GM12874 (cell line): ENCODE results near the gene CDC42BPA.

Experiments
- CTCF ChIP-seq: IDR thresholded peaks from 2 replicates; pipeline ENCODE4 v1.5.1; 2011; ENCODE audit warnings: low read depth, mild to moderate bottlenecking, control low read depth, low read length, moderate library complexity; ENCODE audit not compliant: insufficient read depth

CDC42BPA gene

GRCh38 chr1:226956942-226957713 lies 361.2 kb downstream of the CDC42BPA start:
- TF ChIP-seq CTCF, result no peak

GRCh38 chr1:226954777-226955176 lies 363.5 kb downstream of the CDC42BPA start:
- TF ChIP-seq CTCF, result no peak

GRCh38 chr1:226954337-226954736 lies 364.0 kb downstream of the CDC42BPA start:
- no peak for TF ChIP-seq CTCF

- no peak for TF ChIP-seq CTCF
Measured at GRCh38 chr1:226953175-226953800, 365.0 kb downstream of the CDC42BPA start.

- TF ChIP-seq CTCF, result no peak
Measured at GRCh38 chr1:226952118-226952441, 366.2 kb downstream of the CDC42BPA start.

- no peak for TF ChIP-seq CTCF
Measured at GRCh38 chr1:226951286-226952117, 366.8 kb downstream of the CDC42BPA start.

- no peak for TF ChIP-seq CTCF
Measured at GRCh38 chr1:226950871-226951270, 367.4 kb downstream of the CDC42BPA start.
